Posterior vena cava (tissue), 2 donors: ENCODE measurements around the gene CNOT4. TPM values are rescaled to one million over a fixed set of nuclear protein-coding genes. Genes with fewer than 3 reads are reported as not detected.
"Not testable (repeated sequence)": the region's sequence is repeated elsewhere in the genome, so short reads cannot be mapped to it uniquely, and the experiment has no call there.

Experiments
- DNase-seq: peaks from one replicate; pipeline ENCODE4 v3.0.0-alpha.2; 2020; ENCODE audit warnings: low spot score
- intact Hi-C, 2 donors: fragments of 100-400 bp; cut with DNase I; formaldehyde crosslinking; loops; one replicate each; pipeline versions ENCODE4 v1.14.1 to v1.14.2; 2022 to 2023
- total RNA-seq, 2 donors: library from RNA; stranded (reverse); fragmentation: NEBNext Ultra II Directional; extraction: Animal tissue kit (Norgen Biotek cat#: 25700); gene quantifications; one replicate each; pipeline ENCODE4 v1.2.1, GENCODE V29; 2021
- donor health status: DM: yes; HTN: yes; CAD: no.
- donor health status: DM: yes; HTN: yes; CAD: no.

Gene CNOT4
- total RNA-seq, 2 donors from 2014 or later, result 27.7 to 28.2 TPM

GRCh38 chr7:135377171-135377570, 132.7 kb downstream of the CNOT4 start:
- DNase-seq, result no peak
- intact Hi-C loops, result no loop called here

- DNase-seq, result no peak
- intact Hi-C loops, result no loop called here
Measured at GRCh38 chr7:135375908-135376699, 133.8 kb downstream of the CNOT4 start.

- intact Hi-C loops, result no loop called here
- no peak for DNase-seq
Measured at GRCh38 chr7:135374736-135375135, 135.2 kb downstream of the CNOT4 start.

- no peak for DNase-seq
- intact Hi-C loops, result no loop called here
Measured at GRCh38 chr7:135372222-135372621, 137.7 kb downstream of the CNOT4 start.

- intact Hi-C loops, result no loop called here
- no peak for DNase-seq
Measured at GRCh38 chr7:135370656-135371055, 139.2 kb downstream of the CNOT4 start.

- intact Hi-C loops, result no loop called here
- no peak for DNase-seq
Measured at GRCh38 chr7:135369405-135369804, 140.5 kb downstream of the CNOT4 start.

GRCh38 chr7:135368416-135369186, 141.3 kb downstream of the CNOT4 start:
- intact Hi-C loops, result no loop called here
- no peak for DNase-seq

GRCh38 chr7:135366843-135367508, 142.9 kb downstream of the CNOT4 start:
- intact Hi-C loops, result no loop called here
- no peak for DNase-seq

- intact Hi-C loops, result no loop called here
- DNase-seq, result no peak
Measured at GRCh38 chr7:135365721-135366120, 144.2 kb downstream of the CNOT4 start.

- intact Hi-C loops, result no loop called here
Measured at GRCh38 chr7:135364206-135364605, 145.7 kb downstream of the CNOT4 start.

GRCh38 chr7:135362871-135363270, 147.0 kb downstream of the CNOT4 start:
- intact Hi-C loops, result no loop called here
- no peak for DNase-seq

More at GRCh38 chr7:135364206-135364605, 145.7 kb downstream of the CNOT4 start:
- no peak for DNase-seq

GRCh38 chr7:135361788-135362187, 148.1 kb downstream of the CNOT4 start:
- no peak for DNase-seq
- intact Hi-C loops, result no loop called here

- intact Hi-C loops, result no loop called here
- DNase-seq, result no peak
Measured at GRCh38 chr7:135359615-135360014, 150.3 kb downstream of the CNOT4 start.

- intact Hi-C loops, result no loop called here
- DNase-seq, result no peak
Measured at GRCh38 chr7:135355377-135356048, 154.4 kb downstream of the CNOT4 start.

GRCh38 chr7:135353832-135354231, 156.1 kb downstream of the CNOT4 start:
- intact Hi-C loops, result no loop called here
- no peak for DNase-seq

GRCh38 chr7:135352285-135352684, 157.6 kb downstream of the CNOT4 start:
- no peak for DNase-seq
- intact Hi-C loops, result no loop called here

GRCh38 chr7:135351070-135351469, 158.8 kb downstream of the CNOT4 start:
- intact Hi-C loops, result not testable (repeated sequence)

GRCh38 chr7:135349746-135350145, 160.2 kb downstream of the CNOT4 start:
- DNase-seq, result no peak
- intact Hi-C loops, result no loop called here

More at GRCh38 chr7:135351070-135351469, 158.8 kb downstream of the CNOT4 start:
- not testable (repeated sequence) for DNase-seq

GRCh38 chr7:135348493-135348892, 161.4 kb downstream of the CNOT4 start:
- DNase-seq, result no peak
- intact Hi-C loops, result no loop called here

GRCh38 chr7:135343361-135343760, 166.5 kb downstream of the CNOT4 start:
- intact Hi-C loops, result no loop called here
- no peak for DNase-seq
